HG03196 (cell line): ENCODE results near the gene ACP1.
A peak's percentile ranks its signal among the peaks of the same experiment; 100 is the strongest.

Source experiments
- ATAC-seq: cut with Tn5 transposase; IDR thresholded peaks from one replicate; pipeline ENCODE4 v1.9.1; 2021; ENCODE audit not compliant: unreplicated experiment

Gene ACP1

GRCh38 chr2:264493-265468, at the start of gene ACP1:
Gene ACP1, plus strand, starts transcription at chr2:264947. Its CDS starts 18 bp downstream, at chr2:264965.
- peak; percentile 96 for ATAC-seq

GRCh38 chr2:216068-216467, 48.7 kb upstream of the ACP1 start:
- no peak for ATAC-seq

GRCh38 chr2:223451-223850, 41.3 kb upstream of the ACP1 start:
- ATAC-seq, result no peak

GRCh38 chr2:223971-224760, 40.6 kb upstream of the ACP1 start:
- no peak for ATAC-seq

DNA sequence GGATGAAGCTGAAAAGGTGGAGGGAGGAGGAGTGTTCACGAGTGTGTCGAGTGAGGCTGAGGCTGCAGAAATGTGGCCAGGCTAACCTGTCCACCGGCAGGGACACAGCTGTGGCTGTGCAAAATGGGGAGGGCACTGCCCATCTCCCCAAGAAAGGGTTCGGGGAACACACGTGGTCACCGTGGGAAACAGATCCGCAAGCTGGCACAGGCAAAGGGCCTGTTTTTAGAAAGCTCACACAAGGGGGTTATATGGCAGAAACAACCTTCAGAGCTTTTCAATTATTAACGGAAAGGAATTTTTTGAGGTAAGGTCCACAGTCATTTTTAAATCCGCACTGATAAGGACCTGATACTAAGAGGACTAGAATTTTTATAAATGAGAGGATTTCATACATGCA, 36.6 kb upstream of the ACP1 start:
- ATAC-seq, result no peak

- no peak for ATAC-seq
These were observed 36.0 kb upstream of the ACP1 start for GRCh38 chr2:228518-229278.

GRCh38 chr2:231521-232185, 33.1 kb upstream of the ACP1 start:
- ATAC-seq, result no peak

DNA sequence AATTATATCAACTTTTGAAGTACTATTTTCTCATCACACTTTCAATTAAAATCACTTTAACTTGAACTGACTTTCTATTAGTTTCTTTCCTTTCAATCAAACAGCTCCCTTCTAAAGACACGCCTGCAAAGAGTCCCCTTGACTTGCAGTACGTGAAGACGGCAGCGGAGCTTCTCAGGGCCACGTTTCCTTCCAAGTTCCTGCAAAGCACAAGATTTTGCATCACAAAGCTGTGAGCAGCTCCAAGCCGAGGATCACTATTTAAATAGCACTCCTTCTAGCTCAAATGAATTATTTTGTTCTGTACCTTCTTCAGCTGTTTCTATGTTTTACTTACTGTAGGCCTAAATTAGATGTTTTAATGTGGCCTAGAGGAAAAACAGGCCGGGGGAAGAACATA, 31.7 kb upstream of the ACP1 start:
- no peak for ATAC-seq

DNA sequence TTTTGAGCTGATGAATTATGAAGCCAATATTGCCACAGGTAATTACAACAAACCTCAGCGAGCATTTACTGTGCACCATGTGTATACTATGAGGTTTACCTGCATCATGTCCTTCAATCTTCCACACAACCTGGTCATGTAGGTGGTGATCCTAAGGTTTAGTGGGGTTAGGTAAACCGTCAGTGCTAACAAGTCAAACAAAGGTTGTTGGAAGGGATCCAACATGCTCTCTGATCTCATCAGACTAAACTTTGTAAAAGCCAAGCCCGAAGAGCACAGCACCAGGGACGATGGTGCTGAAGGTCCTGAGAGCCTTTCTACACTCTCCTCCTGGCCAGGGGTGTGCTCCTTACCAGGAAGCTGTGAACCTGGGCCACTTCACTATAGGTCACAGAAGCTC, 30.3 kb upstream of the ACP1 start:
- ATAC-seq, result no peak

DNA sequence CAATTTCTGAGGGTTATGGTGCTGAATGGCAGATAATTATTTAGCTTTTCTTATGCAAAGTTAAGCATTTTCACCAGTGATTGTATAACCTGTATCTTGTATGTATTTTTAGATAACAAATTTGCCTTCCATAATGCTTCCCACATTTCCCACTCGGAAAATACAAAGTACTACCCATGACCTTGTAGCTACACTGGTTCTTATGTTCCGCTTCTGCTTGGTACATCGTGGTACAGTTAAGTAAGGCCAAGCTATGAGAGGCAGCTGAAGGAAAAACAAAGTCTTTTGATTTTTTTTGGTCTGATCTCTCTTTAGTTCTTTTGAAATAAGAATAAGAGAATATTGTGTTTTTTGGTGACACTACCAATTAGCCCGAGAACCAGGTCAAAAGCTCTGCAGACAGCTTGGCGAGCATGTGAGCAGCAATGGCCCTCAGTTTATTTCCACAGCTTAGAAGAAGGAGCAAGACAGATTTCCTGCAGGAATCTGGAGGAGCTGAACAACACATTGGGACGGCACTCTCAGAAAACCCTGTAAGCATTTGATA, 27.7 kb upstream of the ACP1 start:
- no peak for ATAC-seq

GRCh38 chr2:237878-238277, 26.9 kb upstream of the ACP1 start:
- no peak for ATAC-seq

GRCh38 chr2:238431-238830, 26.3 kb upstream of the ACP1 start:
- no peak for ATAC-seq

GRCh38 chr2:238869-239268, 25.9 kb upstream of the ACP1 start:
- no peak for ATAC-seq

- no peak for ATAC-seq
These were observed 20.2 kb upstream of the ACP1 start for GRCh38 chr2:244547-244946.

DNA sequence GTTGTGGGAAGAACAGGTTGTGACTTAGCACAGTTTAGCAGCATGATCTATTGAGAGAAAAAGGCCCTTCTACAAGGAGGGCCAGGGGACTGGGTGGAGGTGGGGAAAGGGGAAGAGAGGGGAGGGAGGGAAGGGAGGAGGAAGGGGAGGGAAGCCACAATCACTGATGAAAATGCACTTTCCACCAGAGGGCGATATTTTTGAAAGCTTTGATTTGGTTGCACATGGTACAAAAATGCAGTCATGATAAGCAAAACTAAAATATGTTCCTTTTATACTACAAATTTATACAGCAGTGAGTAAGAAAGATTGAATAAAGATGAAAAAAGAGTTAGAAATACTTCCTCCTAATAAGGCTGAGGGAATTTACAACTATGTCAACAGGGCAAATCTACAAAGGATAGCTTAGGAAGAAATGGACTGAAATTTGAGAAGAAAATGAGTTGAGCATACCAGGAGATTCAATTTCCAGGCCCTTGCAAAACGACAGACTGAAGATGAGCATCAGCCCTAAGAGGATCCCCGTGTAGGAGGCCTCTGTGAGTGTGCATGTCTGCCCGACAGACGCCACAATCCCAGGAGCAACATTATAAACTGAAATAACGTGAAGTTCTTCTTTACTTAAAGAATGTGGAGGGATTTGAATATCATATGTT, 18.1 kb upstream of the ACP1 start:
- no peak for ATAC-seq

DNA sequence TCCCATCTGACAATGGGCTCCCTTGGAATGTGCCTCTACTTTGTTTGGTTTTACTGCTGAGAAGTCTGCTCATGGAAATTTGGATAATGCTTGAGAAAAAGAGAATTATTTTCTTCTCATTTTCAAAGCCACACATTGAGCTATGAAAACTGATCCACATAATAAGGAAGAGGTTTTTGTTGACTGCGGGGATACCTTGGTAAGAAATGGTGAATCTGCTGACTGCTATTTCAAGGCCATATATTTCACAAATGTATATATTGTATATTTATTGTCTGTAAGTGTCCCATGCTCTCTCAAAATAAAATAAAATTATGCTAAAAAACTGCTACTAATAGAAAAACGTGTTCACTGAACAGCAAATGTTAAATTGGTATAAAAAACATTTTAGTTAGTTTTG, 16.0 kb upstream of the ACP1 start:
- no peak for ATAC-seq

DNA sequence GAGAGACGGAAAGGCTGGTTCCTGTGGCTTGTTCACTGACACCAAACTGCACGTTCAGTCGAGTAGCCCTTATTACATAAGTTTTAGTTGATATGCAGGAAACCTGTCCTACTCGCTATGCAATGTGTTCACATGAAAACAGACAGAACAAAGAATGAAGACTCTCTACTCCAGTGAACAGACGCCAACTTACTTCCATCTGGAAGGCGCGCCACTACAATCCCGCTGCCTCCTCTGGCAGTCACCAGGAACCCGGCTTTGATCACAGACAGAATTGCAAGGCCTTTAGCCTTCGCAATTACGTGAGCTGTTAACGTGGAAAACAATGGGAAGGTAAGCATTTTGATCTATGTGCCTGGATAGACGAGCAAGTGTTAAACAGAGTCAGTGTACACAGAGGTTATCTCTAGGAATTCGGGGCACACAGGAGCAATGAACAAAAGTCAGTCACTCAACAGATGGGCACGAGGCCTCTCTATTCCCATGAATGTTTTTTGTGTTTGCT, 15.2 kb upstream of the ACP1 start:
- no peak for ATAC-seq

DNA sequence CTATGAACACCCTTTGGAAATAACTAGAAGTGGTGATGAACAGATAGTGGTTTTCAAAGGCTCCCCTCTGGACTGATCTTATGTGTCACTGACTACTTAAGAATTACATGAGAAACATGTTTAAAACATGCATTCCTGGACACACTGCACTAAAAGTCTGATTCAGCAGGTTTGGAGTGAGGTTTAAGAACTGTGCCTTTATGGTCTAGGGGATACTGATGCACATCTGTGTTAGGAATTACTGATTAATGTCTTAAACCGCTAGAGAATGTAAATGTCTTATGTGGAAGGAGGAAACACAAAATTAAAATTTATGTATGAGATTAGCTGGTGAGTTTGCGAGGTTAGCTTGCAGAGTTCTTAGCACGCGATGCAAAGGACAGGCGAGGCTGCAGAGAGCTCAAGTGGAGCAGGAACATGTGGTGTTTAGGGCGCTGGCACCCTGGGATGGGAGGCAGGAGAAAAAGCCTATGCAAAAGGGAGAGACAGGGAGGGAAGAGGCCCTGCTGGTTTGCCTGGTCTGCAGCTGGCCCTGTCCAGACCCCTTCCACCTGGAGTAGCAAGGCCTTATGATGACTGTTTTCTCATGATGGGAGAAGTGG, 12.6 kb upstream of the ACP1 start:
- no peak for ATAC-seq

GRCh38 chr2:253202-253638, 11.5 kb upstream of the ACP1 start:
- ATAC-seq, result no peak
